SU-DHL-6 (cell line): ENCODE data around the gene MYH11.

Experiments
- H2AFZ ChIP-seq: fragments of 200-600 bp; sonication (generic); 2 replicates; pipeline ENCODE4 v1.6.1; 2014; ENCODE audit warnings: low read depth, mild to moderate bottlenecking, moderate library complexity, mixed read lengths, antibody characterized with exemption, low read length; ENCODE audit not compliant: severe bottlenecking
- H3F3A ChIP-seq: fragments of 200-600 bp; shearing (Covaris generic); 2 replicates; pipeline ENCODE4 v1.6.0; 2016; ENCODE audit warnings: antibody characterized with exemption, mild to moderate bottlenecking; ENCODE audit not compliant: insufficient read depth
- H3K27ac ChIP-seq: fragments of 200-600 bp; sonication (generic); 2 replicates; pipeline ENCODE4 v1.5.1; 2016; ENCODE audit warnings: low read depth, mild to moderate bottlenecking, low read length, moderate library complexity, mixed read lengths
- H3K27me3 ChIP-seq: fragments of 200-600 bp; sonication (generic), shearing (Covaris generic); 2 replicates; pipeline ENCODE4 v1.6.0; 2014; ENCODE audit warnings: mild to moderate bottlenecking, low read length
- H3K36me3 ChIP-seq: fragments of 200-600 bp; sonication (generic); 2 replicates; pipeline ENCODE4 v1.6.1; 2014; ENCODE audit warnings: mild to moderate bottlenecking, low read length, mixed read lengths
- H3K4me2 ChIP-seq: fragments of 300-600, 200-600 bp; shearing (Covaris generic), sonication (generic); 2 replicates; pipeline ENCODE4 v1.6.0; 2014; ENCODE audit warnings: low read length, low read depth, mild to moderate bottlenecking; ENCODE audit not compliant: poor library complexity, severe bottlenecking
- H3K4me3 ChIP-seq: fragments of 200-600 bp; sonication (generic); 2 replicates; pipeline ENCODE4 v1.5.1; 2014; ENCODE audit warnings: antibody characterized with exemption, low read length, mild to moderate bottlenecking, mixed read lengths; ENCODE audit not compliant: insufficient read depth, poor library complexity, severe bottlenecking
- H3K79me2 ChIP-seq: fragments of 200-600 bp; sonication (generic); 2 replicates; pipeline ENCODE4 v1.6.1; 2014; ENCODE audit warnings: mild to moderate bottlenecking, low read length, moderate library complexity; ENCODE audit not compliant: insufficient read depth
- H3K9ac ChIP-seq: fragments of 200-600 bp; sonication (generic); 2 replicates; pipeline ENCODE4 v1.7.0; 2014; ENCODE audit warnings: mild to moderate bottlenecking, low read length
- H3K9me2 ChIP-seq: fragments of 200-600 bp; sonication (generic); replicated peaks from 2 replicates; pipeline ENCODE4 v1.6.1; 2014; ENCODE audit warnings: low read length; ENCODE audit not compliant: insufficient read depth
- H3K9me3 ChIP-seq: fragments of 200-600 bp; sonication (generic); 2 replicates; pipeline ENCODE4 v1.6.1; 2014; ENCODE audit warnings: low read length, mixed read lengths; ENCODE audit not compliant: insufficient read depth
- H4K20me1 ChIP-seq: fragments of 200-600 bp; sonication (generic); 2 replicates; pipeline ENCODE4 v1.6.1; 2014; ENCODE audit warnings: low read depth, mild to moderate bottlenecking, antibody characterized with exemption, low read length, moderate library complexity, mixed read lengths
- EZH2phosphoT487 ChIP-seq: fragments of 200-600 bp; sonication (generic), shearing (Covaris generic); conservative IDR thresholded peaks from 2 replicates; pipeline ENCODE4 v1.6.1; 2018; ENCODE audit warnings: mild to moderate bottlenecking, antibody characterized with exemption, low read length, moderate library complexity, mixed read lengths
- TF ChIP-seq, protein P1 (sequence below): fragments of 200-600 bp; sonication (generic); IDR thresholded peaks from one replicate; pipeline ENCODE4 v1.5.1; 2017; ENCODE audit warnings: antibody characterized with exemption, mild to moderate bottlenecking, low read length, moderate library complexity; ENCODE audit not compliant: insufficient read depth, poor library complexity, severe bottlenecking

The MYH11 gene

GRCh38 chr16:15894571-15895374 is 37.9 kb upstream of the MYH11 start:
- H3K27me3 ChIP-seq: no peaks in the 10 kb centered on the region
- H3K9me2 ChIP-seq: no peaks in the 10 kb centered on the region
- H3K9ac ChIP-seq: no peak overlapping the region
- no peaks in the 10 kb centered on the region for H4K20me1 ChIP-seq
- H3K27ac ChIP-seq: no peak overlapping the region
- TF ChIP-seq EZH2phosphoT487: no peak
- TF ChIP-seq, protein P1, sequence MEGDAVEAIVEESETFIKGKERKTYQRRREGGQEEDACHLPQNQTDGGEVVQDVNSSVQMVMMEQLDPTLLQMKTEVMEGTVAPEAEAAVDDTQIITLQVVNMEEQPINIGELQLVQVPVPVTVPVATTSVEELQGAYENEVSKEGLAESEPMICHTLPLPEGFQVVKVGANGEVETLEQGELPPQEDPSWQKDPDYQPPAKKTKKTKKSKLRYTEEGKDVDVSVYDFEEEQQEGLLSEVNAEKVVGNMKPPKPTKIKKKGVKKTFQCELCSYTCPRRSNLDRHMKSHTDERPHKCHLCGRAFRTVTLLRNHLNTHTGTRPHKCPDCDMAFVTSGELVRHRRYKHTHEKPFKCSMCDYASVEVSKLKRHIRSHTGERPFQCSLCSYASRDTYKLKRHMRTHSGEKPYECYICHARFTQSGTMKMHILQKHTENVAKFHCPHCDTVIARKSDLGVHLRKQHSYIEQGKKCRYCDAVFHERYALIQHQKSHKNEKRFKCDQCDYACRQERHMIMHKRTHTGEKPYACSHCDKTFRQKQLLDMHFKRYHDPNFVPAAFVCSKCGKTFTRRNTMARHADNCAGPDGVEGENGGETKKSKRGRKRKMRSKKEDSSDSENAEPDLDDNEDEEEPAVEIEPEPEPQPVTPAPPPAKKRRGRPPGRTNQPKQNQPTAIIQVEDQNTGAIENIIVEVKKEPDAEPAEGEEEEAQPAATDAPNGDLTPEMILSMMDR: no peak
- no peaks in the 10 kb centered on the region for H3K79me2 ChIP-seq
- H2AFZ ChIP-seq: no peak overlapping the region
- no peaks in the 10 kb centered on the region for H3K36me3 ChIP-seq
- H3K4me2 ChIP-seq: no peak overlapping the region
- no peaks in the 10 kb centered on the region for H3K9me3 ChIP-seq
- H3K4me3 ChIP-seq: no peak overlapping the region
- H3F3A ChIP-seq: no peaks in the 10 kb centered on the region

DNA sequence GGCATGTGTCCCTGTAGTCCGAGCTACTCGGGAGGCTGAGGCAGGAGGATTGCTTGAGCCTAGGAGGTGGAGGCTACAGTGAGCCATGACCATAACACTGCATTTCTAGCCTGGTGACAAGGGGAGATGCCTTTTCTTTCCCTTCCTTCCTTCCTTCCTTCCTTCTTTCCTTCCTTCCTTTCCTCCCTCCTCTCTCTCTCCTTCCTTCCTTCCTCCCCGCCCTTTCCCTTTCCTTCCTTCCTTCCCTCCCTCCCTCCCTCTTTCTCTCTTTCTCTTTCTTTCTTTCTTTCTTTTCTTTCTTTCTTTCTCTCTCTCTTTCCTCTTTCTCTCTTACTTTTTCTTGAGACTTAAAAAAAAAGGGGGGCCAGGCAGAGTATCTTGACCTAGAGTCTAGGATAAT is 34.7 kb upstream of the MYH11 start:
- no peak overlapping the region for H3K27ac ChIP-seq
- no peak overlapping the region for H3K4me3 ChIP-seq
- H3K9me2 ChIP-seq: no peaks in the 10 kb centered on the region
- no peak overlapping the region for H3K9ac ChIP-seq
- H3K4me2 ChIP-seq: no peak overlapping the region
- H3K9me3 ChIP-seq: no peaks in the 10 kb centered on the region
- peaks cover 19% of the 10 kb centered on the region for H3K79me2 ChIP-seq
- TF ChIP-seq, protein P1: no peak
- no peak for TF ChIP-seq EZH2phosphoT487
- no peaks in the 10 kb centered on the region for H3F3A ChIP-seq
- no peaks in the 10 kb centered on the region for H3K27me3 ChIP-seq
- H2AFZ ChIP-seq: no peak overlapping the region
- H4K20me1 ChIP-seq: no peaks in the 10 kb centered on the region
- no peaks in the 10 kb centered on the region for H3K36me3 ChIP-seq

DNA sequence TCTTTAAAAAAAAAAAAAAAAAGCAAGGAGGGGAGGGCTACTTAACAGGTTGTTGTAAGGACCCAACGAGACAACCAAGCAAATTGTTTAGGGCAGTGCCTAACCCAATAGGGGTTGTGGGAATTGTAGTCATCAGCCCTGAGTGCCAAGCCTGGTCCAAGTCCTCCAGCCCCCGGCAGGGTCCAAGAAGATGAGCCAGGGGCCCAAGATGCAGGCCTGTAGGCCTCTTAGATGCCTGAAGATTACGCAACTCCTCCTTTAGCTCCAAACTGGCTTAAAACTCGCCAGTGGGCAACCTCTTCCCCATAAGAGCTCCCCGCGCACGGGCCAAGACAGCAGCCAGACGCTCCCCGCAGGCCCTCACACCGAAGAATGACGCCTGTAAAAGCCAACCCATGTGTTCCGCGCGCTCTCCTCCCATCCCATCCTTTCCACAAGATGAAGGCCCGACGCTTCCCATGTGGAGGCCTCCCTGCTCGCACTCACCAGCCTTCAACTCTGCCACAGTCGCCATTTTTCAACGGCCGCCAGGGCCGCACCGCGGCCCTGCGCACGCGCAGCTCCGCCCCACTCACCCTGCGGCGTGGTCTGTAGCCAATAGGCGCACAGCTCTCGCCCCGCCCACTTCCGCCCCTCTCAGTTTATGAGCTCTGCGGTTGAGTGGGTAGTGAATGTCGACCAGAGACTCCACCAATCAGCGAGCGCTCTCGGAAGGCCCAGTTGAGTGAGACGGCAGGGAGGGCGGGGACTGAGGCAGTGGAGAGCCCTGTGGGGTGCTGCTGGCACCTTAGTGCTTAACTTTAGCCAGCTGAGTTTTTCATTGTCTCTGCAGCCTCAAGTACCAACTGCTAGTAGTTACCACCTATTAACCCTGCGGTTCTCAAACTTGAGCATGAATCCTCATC is 31.5 kb upstream of the MYH11 start, which contains the start of gene CEP20:
Gene CEP20 (minus strand): TSS at position 532 of the 905 bp plus-strand sequence. CDS start 18 bp downstream, at position 514.
- Histone ChIP-seq H4K20me1 (no peaks in the 10 kb centered on the region), H3K9me3 (no peaks in the 10 kb centered on the region), H3K36me3 (peaks cover 6% of the 10 kb centered on the region; the same call in 1 of the 2 replicates), H3K9ac (peak within 1 kb of the TSS; percentile 87), H3K27ac (peak within 1 kb of the TSS; percentile 63), H3K27me3 (no peaks in the 10 kb centered on the region), H3F3A (no peaks in the 10 kb centered on the region), H3K4me2 (peak within 1 kb of the TSS; percentile 66), H3K79me2 (peaks cover 42% of the 10 kb centered on the region), H3K9me2 (no peaks in the 10 kb centered on the region), H3K4me3 (peak within 1 kb of the TSS; percentile 95), H2AFZ (peak within 1 kb of the TSS; percentile 78)
- TF ChIP-seq EZH2phosphoT487: no peak
- TF ChIP-seq, protein P1: no peak
